ENCODE measurements around the gene ADPRS.

The ADPRS gene

DNA sequence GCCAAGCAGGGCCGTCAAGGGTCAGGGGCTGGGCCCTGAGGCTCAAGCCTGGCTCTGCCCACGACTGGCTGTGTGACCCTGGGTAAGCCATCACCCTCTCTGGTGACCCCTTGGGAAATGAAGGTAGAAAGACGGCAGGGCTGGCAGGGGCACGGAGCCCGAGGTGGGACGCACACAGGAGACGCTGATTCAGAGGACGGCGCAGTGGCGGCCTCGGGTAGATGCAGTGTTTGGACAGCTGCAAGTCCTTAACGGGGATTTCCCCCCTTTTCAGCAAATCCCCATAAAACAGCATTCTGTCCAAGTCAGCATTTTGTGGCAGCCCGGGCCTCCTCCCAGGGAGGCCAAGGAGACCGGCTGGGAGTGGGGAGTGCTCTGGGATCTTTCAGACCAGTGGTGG, 19.6 kb downstream of the ADPRS start:
- DNase-seq (ENCODE audit: low read depth): no peak

DNA sequence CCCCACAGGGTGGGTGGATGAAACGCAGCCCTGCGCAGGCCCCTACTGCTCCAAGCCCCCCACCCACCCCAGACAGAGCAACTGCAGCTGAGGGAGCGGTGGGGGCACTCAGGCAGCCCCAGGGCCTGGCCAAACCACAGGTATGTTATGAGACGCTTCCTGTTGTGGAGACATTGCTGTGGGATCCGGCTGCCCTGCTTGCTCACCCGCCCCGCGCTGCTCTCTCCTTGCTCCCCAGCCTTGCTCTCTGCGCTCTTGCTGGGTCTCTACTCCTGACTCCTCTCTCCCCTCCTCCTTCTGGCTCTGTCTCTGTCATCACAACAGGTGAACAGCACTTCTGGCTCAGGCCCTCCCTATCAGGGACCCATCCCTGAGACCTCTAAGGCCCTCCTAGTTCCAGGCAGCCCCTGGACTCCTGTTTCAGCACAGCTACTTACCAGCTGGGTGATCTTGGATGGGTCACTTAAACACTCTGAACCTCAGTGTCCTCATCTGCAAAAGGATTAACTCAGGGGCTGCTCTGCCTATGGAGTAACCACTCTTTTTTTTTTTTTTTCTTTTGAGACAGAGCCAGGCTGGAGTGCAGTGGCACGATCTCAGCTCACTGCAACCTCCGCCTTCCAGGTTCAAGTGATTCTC, 20.5 kb downstream of the ADPRS start:
- DNase-seq (ENCODE audit: low read depth): no peak

DNA sequence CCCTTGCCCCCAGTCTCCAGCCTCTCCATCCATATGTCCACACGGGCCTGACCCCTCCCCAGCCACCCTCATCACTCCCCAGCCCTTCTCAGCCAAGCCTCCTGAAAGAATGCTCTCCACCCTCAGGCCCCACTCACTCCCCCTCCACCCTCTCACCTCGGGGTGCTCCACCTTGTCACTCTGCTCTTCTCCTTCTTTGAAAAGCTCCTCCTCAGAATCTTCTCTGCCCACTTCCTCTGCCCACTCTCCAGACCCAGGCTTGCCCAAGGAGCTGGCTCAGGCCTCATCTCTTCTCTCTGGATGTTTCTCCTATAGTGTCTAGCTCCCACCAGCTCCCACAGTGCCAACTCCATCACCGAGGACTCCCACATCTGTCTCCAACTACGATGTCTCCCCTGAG, 22.5 kb downstream of the ADPRS start:
- DNase-seq (ENCODE audit: low read depth): no peak

DNA sequence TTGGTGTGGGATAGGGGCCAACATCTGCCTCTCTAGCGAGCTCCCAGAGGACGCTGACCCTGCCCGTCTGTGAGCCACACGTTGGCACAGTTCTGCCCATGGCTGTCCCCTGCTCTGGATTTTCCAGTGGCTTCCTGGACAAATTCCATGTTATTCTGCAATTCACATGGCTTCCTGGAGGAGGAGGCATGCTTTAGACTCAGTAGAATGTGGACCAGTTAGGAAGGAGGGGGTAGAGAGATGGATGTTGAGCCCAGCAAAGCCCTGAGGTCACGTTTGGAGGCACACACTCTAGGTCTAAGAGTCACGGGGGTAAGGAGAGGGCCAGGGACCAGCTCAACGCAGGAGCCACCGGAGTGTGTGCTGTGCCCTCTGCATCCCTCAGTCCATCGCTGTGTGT, 24.1 kb downstream of the ADPRS start:
- DNase-seq (ENCODE audit: low read depth): no peak

DNA sequence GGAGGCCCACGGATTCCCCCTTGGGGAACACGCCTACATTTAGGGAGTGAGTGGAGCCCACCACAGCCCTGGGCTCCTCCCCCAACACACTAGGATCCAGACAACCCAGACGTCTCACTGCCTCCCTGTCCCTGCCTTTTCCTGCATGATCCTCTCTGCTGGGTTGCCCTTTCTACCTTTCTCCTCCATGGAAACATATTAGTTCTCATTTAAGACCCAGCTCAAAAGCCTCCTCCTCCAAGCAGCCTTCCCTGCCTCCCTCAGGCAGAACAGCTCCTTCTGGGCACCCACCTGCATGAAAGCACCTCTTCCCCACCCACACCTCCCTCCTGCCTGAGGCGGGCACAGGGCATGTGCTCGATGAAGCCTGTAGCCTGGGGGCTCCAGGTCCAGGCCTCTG, 25.7 kb downstream of the ADPRS start:
- DNase-seq (ENCODE audit: low read depth): no peak

DNA sequence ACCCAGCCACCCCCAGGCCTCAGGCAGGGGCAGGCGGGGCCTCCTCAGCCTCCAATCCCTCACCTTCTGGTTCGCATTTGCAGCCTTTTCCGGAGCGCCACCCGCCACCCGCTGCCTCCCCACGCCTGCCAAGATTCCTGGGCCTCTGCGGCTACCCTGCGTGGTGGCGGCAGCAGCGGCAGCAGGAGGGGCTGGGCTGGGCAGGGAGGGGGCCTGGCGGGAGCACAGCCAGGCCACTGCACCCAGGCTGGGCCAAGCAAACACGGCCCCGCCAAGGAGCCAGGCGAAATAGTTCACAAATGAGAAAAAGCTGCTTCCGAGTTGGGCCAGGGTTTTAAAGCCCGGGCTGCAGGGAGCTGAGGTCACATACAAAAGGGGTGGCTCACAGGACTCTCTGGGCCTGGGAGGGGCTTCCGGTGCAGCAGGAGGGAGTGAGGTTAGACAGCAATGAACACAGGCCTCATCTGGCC, 26.5 kb downstream of the ADPRS start:
- DNase-seq (ENCODE audit: low read depth): no peak

DNA sequence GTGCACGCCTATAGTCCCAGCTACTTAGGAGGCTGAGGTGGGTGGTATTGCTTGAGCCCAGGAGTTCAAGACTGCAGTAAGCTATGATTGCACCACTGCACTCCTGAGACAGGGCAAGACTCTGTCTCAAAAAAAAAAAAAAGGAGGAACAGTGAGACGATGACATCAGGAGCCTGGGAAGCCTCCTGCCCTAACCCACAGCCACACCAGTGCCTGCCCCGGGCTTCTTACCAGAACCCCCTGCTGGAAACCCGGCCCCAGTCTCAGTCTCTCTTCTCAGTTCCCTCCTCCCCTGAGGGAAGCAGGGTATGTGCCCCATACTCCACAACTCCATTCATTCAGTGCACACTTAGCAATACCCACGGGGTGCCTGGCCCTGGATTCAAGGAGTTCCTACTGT, 27.2 kb downstream of the ADPRS start:
- DNase-seq (ENCODE audit: low read depth): no peak

DNA sequence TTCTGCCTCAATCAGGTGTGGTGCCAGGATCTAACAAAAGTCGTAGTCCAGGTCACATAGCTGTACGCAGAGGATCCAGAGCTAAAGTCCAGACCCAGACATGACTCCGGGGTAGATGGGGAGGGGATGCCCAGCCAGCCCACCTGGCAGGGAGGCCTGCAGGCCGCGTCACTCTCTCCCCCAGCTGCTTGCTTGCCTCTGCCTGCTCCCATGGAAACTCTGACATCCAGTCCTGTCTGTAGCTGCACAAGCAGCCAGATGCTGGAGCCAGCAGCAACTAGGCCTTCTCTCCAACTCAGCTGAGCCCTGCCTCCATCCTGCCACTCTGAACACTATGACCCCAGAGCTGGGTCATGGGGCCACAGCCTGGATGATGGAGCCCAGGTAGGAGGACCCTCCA, 28.2 kb downstream of the ADPRS start:
- DNase-seq (ENCODE audit: low read depth): no peak

DNA sequence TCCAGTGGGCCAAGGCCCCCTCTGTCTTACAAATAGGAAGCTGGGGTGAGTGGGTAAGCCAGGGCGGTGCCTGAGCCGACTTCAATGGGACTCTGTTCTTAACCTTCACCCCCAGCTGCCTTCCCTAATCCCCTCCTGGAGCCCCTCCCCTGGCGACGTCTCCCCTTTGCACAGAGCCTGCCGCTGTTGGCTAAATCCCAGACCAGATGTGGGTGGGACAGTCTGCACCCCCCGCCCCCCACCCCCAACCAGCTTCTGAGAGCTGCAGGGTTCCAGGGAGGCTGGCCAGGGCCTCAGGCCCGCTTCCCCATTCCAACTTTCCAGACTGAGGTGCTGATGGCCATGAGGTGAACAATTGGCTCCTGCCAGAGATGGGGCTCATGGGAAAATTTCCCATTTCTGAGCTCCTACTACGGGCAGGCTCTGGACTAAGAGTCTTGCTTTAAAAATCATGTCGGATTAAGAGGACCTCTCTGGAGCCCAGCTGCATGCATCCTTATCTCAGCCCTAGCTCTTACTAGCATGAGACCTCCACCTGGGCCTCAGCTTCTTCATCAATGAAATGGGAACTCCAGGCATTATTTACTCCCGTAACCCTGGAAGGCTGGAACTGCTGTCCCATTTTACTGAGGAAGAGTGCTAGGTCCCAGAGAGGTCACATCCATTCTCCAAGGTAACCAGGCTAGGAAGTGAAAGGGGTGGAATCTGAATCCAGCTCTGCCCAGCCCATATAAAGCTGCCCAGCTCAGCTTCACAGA, 29.9 kb downstream of the ADPRS start:
- no peak for DNase-seq (ENCODE audit: low read depth)

DNA sequence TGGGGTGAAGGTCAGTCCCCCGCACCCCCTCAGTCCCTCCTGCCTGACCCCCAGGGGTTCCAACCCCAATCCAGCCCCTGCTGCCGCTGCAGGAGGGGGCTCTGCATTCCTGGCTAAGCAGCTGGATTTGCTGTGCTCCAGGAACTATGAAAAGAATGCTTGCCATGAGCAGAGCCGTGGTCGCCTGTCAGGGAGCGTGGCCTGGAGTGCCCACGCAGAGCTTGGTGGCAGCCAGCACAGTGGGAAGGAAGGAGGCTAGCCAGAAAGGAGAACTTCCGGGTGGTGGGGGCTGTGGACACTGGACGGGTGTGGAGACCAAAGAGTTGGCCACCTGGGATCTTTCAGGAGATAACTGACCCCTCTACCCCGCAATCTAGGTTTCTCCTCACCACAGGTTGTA, 30.8 kb downstream of the ADPRS start:
- no peak for DNase-seq (ENCODE audit: low read depth)

DNA sequence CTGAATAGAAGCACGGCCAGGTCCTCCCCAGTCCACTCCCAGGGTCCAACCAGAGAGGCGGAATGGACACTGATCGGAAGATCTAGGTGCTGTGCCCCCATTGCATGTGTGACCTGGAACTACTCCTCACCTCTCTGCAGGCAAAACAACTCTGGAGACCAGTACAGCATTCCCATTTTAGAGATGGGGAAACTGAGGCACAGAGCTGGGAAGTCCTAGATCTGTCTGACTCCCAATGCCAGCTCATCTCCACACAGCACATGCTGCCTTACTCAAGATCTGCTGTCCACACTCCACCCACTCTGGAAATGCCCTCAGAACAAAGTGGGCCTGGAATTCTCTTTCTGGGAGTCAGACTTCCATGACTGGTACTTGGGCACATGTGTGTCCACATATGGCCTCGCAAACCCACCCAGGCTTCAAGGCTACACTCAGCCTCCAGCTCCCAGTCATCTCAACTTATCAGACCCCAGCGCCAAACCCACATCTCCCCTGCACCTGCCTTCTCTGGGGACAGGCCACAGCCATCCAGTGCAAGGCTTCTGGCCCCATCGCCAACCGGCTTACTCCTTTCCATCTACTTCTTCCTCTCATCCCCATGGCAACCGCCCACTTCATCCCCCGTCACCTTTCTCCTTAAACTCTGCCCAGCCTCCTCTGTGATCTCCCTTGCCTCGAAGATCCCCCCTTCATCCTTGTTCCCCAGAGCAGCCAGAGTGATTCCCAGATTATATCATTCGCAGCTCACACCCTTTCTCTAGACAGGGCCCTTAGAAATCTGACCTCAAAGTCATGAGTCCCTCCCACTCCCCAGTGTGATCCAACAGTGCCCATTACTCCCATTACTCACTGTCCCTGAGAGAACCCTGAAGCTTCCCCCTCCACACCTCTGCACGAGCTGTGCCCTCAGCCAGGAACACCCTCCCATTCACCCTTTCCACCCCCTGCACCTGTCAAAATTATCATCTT, 33.7 kb downstream of the ADPRS start:
- DNase-seq (ENCODE audit: low read depth): no peak

DNA sequence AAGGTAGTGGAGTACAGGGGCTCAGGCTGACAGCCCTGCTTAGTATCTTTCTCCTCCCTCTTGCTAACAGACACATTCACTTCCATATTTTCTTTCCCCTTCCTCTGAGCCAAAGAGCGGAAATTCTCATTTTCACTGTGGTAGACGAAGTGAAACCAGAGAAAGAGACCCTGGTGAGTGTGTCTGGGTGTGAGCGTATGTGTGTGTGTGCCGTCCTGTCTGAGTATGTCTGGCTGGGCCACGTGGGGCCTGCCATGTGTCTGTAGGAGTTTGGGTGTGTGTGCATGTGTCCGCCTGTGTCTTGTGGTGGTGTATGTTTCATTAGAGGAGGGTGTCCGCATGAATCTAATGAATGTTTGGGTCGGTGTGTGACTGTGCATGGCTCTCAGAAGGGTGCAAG, 34.7 kb downstream of the ADPRS start:
- no peak for DNase-seq (ENCODE audit: low read depth)

DNA sequence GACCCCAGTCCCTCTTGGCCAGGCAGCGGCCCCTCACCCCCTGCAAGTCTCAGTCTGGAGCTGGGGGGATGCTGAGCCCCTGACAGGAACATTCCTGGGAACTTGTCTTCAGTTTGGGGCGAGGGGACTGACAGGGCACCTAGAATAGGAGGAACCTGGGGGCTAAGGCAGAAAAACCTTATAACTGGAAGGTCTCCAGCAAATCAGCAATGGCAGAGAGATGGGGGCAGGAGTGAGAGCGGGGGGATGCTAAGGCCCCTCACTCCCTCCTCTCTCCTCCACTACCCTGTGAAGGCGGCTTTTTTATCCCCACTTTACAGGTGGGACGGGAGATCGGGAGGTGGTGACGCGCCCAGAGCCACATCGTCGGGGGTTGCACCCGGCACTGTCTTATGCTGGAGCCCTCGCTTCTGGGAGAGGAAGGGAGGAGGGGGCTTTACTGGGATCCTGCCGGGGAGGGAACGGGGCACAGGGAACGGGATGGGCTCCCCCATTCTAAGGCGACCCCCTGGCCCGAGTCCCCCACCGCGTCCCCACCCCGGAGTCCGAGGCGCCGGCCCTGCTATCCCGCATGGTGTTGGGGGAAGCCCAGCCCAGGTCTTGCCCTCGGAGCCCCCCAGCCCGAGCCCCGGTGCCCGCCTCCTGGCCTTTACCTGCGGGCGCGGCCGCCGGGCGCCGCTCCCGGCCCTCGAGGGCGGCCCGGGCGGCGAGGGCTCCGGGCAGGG, 35.9 kb downstream of the ADPRS start:
- no peak for DNase-seq (ENCODE audit: low read depth)

DNA sequence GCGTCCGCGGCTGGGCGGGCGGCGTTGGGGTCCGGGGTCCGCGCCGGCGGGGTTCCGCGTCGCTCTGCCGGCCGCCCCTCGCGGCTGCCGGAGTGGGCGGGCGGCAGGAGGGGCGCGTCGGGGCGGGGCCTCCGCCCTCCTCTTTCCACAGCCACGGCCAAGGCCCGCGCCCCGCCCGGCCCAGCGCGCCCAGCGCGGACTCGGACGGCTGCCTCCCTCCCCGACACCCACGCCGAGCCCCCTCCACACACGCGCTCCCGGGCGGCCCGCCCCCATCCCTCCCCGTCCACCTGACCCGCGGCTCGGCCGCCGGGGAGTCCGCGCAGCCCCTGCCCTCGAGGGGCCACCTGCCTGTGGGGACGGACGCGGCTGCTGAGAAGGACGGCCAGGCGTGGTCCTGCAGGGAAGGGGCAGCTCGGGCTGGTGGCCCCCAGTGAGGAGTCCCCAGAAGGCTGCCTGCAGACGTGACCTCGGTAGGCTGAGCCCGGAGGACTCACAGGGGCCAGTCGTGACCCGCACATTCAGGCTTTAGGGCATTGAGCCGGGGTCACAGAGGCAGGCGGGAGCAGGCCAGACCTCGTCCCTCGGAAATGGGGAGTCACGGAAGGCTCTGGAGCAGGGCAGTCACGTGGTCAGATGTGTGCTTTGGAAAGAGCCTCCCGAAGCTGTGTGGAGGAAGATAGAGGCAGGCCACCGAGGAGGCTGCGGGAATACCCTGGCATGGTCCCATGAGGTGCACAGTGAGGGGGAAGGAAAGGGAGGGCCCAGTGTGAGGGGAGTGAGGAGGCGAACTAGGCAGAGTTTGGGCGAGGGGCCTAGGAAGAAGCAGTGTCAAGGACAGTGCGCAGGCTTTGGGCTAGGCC, 36.7 kb downstream of the ADPRS start, which contains the start of gene COL8A2:
Gene COL8A2, minus strand, starts transcription at position 94 of the 863 bp plus-strand sequence. CDS start 24,980 bp downstream, outside the sequence.
- DNase-seq (ENCODE audit: low read depth): no peak

DNA sequence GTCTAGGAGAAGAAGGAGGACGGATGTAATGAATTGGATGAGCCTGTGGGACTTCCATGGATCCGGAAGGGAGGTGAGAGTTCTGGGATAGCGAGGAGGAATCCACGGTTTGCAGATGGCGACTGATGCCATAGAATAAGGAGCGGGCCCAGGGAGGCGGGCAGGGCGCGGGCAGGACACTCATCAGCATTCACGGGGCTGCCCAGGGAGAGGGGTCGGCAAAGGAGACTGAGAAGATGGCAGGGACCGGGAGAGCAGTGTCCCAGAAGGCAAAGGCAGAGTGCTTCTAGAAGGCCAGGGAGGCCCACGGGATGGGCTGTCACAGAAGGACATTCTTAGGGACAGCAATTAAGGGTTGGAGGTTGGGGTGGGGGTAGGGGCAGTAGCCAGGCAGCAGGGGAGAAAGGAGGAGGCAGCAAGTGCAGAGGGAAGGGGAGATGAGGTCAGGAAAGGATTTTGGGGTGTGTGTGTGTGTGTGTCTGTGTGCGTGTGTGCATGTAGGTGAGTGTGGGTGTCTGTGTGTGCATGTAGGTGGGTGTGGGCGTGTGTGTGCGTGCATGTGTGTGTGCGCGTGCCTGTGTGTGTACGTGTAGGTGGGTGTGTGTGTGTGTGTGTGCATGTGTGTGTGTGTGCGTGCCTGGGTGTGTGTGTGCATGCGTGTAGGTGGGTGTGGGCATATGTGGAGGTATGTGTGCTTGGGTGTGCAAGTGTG, 37.5 kb downstream of the ADPRS start:
- DNase-seq (ENCODE audit: low read depth): no peak

DNA sequence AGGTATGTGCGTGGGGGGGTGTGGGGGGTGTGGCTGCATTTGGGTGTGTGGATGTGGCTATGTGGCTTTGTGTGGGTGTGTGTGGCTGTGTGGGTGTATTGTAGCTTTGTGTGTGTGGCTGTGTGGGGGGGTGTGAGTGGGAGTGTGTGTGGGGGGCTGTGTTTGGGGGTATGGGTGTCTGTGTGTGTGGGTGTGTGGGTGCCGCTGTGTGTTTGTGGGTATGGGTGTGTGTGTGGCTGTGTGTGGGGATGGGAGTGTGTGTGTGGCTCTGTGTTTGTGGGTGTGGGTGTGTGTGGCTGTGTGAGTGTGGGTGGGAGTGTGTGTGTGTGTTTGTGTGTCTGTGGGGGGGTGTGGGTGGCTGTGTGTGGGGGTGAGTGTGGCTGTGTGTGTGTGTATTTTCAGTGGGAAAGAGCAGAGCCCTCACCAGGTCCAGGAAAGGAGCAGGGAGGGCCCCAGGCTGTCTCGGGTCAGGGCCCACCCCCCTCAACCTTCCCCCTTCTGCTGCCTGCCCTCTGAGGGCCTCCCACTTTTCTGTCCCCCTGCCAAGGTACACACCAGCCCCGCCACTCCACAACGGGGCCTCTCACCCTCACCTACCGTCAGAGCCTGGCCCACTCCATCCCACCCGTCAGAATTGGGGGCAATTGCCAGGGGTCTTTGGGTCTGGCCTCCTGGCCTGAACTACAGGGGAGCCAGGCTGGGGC, 38.3 kb downstream of the ADPRS start:
- DNase-seq (ENCODE audit: low read depth): no peak

DNA sequence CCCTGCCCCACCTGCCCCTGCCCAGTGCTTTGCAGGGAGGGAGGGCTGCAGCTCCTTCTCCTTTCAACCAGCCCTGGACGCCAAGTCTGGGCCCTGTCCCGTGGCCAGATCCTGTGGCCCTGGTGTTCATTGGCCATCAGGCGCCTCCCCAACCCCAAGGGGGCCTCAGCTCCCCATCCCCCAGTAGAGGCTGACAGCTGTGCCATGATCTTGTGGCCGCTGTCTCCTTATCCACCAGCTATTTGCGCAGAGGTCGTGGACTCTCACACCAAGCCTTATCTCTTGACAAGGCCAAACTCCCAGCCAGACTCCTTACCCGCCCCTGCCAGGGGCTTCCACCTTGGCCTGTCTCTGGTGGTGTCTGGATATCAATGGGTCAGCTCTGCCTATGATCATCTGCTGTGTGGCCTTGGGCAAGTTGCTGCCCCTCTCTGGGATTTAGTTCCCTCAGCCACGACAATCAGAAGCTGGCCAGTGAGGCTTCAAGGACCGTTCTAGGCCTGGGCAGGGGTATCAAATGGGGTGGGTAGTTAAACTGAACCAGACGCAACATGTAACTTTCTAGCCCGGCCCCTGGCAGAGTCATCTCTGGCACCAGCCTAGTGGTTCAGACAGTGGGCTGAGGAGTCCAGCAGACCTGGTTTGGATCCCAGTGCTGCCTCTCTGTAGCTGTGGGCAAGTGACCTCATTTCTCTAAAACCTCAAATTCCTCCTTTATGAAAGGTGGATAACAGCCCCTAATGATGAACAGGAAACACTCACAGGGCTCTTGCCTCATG, 39.6 kb downstream of the ADPRS start:
- no peak for DNase-seq (ENCODE audit: low read depth)

DNA sequence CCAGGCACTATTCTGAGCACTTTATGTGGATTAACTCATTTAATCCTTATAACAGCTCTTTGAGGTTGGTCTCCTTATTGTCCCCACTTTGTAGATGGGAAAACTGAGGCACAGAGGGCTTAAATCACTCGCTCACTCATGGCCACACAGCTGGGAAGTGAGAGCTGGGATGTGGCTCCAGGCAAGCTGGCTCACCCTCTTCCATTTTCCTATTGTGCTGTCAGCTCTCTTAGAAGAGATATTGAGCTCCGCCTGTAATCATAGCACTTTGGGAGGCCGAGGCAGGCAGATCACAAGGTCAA, 40.2 kb downstream of the ADPRS start:
- DNase-seq (ENCODE audit: low read depth): no peak

DNA sequence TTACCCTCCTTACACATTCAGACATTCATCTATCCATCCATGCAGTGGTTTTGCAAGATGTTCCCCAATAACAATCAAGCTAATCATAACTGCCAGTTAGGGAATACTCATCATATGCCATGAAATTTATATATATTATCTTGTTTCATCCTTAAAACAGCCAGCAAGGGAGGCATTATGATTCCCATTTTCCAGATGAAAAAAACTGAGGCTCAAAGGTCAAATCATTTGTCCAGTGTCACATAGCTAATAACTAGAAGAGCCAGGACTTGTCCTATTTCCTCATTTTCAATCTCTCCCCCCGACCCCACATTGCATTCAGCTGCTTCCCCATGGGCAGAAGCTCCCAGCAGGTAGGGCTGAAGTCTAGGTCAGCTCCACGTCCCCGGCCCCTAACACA, 43.3 kb downstream of the ADPRS start:
- DNase-seq (ENCODE audit: low read depth): no peak

Measured in T follicular helper cell (primary cell).